NT2/D1 (cell line): ENCODE results near the gene OR2W3.
"Not testable (repeated sequence)": the region's sequence is repeated elsewhere in the genome, so short reads cannot be mapped to it uniquely, and the experiment has no call there.

Experiments
- SUZ12 ChIP-seq: IDR thresholded peaks from 2 replicates; pipeline ENCODE4 v1.6.1; 2011; ENCODE audit not compliant: insufficient read length, insufficient read depth; ENCODE audit errors: extremely low read depth
- YY1 ChIP-seq: IDR thresholded peaks from 2 replicates; pipeline ENCODE4 v1.6.1; 2011; ENCODE audit not compliant: insufficient read length, insufficient read depth
- ZNF274 ChIP-seq: IDR thresholded peaks from 2 replicates; pipeline ENCODE4 v1.6.1; 2011; ENCODE audit warnings: mild to moderate bottlenecking, low read depth, low read length

DNA sequence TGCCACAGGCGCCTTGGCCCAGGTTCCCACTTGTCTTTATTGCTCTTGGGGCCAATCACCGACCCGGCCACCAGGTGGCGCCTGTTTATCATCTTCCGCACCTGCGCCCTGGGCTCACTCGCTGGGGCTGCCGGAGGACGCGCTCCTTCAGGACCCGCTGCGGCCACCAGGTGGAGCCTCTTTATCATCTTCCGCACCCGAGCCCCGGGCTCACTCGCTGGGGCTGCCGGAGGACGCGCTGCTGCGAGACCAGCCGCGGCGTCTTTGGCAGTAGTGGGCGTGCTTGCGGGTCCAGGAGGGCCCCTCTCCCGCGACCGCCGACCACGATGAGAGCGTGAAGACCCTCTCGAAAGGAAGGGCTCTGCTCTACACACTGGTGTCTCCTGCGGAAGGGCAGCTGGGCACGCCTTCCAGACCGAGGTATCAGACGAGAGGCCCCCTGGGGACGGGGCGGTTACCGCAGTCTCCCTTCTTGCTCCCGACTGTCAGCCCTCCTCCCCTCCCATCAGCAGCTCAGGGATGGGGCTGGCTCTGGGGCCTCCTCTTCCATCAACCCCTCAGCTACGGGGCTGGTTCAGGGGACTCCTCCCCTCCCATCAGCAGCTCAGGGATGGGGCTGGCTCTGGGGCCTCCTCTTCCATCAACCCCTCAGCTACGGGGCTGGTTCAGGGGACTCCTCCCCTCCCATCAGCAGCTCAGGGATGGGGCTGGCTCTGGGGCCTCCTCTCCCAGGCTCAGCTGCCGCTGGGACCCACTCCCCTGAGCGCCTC, 41.8 kb downstream of the OR2W3 start:
- not testable (repeated sequence) for TF ChIP-seq YY1, SUZ12, ZNF274
